A172 (cell line): ENCODE results near the gene RNF213. TPM values are rescaled to one million over a fixed set of nuclear protein-coding genes. Genes with fewer than 3 reads are reported as not detected.

Source experiments
- DNase-seq: peaks from one replicate; pipeline ENCODE4 v3.0.0-alpha.2; 2015; ENCODE audit warnings: low spot score
- total RNA-seq: library from RNA; depleted of rRNA; stranded (reverse); fragments of >200 nt; shearing (Covaris generic); gene quantifications from 2 replicates; pipeline ENCODE4 v1.2.3, GENCODE V29; 2014

Gene RNF213
- total RNA-seq, 1 experiment from 2014 or later: 66.2 TPM

DNA sequence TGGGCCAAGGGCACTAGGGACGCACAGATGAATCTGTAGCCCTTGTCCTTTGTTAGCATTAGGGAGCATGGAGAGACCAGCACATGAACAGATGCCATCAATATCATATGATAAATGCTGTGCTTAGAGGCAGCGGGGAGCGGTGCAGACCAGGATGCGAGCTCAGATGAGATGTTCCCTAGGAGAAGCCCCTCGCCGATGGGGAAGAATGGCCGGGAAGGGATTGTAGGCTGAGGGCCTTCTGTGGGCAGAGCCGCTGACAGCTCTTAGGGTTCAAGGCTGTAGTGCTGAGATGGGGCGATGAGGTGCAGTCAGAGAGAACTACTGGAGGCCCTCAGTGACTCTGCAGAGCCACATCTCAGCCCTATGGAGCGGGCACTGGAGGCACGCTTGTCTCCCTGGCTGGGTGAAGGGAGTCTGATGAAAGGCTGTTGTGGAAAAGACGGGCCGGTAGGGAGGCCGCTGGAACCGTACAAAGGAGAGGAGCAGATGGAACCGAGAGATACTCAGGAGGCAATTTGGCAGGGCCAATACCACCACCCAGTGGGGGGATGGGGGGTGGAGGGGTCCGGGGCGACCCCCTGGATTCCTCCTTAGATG is 88.0 kb downstream of the RNF213 start:
- no peak for DNase-seq

DNA sequence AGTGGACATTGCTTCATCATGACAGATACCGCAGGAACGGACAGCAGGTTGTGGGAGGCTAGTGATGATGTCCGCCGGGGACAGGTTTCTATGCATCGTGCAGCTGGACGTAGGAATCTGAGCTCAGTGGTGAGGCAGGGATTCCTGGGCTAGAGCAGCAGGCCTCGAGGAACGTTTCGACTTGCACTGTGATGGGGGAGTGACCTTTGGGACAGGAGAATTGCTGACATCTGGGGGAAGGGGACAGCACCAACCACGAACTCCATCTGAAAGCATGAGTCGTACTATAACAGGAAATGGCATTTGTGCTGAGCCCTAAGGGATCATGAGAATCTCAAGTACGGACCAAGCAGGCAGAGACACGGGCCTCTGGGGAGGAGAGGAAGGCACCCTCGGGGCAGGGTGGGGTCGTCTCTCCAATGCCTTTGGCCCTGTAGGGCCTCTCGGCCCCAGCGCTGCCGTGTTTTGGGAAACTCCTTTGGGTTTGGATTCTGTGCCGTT is 88.5 kb downstream of the RNF213 start:
- DNase-seq: peak; percentile 65

DNA sequence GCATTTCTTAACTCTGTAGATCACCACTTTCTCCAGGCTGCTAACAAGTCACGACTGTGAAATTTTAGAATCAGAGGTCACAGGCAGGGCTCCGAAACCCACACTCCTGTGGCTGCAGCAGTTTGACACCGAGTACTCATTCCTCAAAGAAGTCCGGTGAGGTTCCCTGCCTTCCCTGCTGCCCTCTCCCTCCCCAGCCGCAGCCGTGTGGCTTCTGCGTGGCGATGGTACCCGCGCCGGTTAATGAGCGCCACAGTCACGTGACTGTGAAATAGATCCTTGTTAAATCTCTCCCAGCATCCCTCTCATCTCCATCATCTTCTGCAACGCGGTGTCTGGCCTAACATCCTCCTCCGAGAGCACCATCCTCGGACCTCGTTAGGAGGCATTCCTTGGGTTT is 89.1 kb downstream of the RNF213 start:
- DNase-seq: no peak

DNA sequence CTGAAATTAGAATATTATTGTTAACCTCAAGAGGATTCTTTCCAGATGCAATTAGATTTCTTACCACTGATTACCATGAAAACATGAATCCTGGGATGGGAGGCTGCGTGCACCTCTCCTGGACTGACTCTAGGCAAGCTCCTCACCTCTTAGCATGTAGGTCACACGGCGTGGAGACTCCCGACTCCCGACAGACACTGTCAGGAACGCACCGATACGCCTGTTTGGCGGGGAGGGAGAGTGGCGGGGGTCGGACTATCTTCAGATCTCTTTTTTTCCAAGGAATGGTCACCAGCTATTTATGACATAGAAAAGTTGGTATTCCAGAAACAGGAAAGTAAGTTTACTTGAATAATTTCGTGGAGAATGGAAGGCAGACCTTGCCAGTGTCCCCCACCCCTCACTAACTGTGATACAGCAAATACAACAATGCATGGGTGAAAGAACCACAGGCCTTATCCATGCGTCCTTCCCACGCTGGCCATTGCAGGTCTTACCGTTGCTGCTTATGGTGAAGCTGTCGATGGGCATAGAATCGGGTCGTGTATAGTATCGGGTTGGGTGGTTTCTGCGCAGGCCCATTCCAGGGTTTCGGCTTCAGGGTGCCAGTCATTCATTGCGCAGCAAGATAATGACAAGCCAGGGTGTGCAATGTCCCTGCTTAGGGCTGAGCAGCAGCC is 91.7 kb downstream of the RNF213 start:
- DNase-seq: no peak

DNA sequence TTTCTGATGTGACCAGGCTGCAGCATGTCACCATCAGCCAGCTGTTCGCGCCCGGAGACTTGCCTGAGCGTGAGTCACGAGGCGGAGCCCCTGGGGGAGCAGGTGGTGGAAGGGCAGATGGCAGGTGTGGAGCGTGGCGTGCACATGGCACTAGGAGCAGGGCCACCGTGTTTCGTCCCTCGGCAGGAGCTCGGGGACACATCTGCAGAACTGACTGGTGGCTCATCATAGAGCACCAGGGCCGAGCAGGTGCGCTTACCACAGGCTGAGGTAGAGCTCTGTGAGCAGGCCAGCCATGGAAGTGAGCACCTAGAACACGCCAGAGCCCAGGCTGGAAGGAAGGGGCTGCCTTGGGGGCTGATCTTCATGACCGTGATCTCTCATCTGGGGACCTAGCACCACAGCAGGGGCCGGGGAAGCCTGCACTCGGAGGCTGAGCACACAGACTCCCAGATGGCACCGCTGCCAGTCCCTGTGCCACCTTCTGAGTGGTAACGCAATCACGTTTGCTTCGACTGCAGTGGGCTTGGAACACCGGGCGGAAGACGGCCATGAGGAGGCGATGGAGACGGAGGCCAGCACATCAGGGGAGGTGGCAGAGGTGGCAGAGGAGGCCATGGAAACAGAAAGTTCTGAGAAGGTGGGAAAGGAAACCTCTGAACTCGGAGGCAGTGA is 92.5 kb downstream of the RNF213 start:
- DNase-seq: no peak

DNA sequence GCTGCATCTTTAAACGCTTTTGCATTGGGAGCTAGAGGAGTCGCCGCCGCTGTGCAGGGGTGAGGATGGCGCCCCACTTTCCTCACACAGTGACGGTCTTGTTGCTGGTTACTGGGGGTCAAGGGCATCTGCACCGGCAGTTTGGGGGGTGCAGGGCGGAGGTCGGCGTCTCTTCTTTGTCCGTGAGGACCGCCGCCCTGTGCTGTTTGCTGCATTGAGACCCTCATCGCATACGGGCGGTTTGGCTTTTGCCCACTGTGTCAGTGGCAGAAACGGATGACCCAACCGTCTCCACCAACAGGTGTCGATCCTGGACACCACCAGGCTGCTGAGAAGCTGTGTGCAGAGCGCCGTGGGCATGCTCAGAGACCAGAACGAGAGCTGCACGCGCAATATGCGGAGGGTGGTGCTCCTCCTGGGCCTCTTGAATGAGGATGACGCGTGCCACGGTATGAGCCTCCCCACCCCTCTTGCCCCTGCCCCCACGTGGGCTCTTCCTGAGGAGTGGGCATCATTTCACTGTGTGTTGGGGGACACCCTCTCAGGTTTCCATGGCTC is 93.1 kb downstream of the RNF213 start:
- no peak for DNase-seq

DNA sequence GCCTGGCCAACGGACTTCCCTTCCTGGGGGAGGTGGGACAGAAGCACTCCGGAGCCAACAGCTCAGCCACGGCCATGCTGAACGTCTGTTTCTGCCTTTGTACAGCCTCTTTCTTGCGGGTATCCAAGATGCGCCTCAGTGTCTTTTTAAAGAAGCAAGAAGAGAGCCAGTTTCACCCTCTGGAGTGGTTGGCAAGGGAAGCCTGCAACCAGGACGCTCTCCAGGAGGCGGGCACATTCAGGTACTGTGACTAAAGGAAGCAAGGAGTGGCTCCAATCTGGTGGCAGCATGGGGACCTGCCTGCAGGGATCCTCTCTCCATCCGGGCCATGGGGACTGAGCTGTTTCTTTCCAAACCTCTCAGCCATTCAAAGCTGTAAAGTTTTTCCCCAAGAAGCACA is 93.7 kb downstream of the RNF213 start:
- no peak for DNase-seq

DNA sequence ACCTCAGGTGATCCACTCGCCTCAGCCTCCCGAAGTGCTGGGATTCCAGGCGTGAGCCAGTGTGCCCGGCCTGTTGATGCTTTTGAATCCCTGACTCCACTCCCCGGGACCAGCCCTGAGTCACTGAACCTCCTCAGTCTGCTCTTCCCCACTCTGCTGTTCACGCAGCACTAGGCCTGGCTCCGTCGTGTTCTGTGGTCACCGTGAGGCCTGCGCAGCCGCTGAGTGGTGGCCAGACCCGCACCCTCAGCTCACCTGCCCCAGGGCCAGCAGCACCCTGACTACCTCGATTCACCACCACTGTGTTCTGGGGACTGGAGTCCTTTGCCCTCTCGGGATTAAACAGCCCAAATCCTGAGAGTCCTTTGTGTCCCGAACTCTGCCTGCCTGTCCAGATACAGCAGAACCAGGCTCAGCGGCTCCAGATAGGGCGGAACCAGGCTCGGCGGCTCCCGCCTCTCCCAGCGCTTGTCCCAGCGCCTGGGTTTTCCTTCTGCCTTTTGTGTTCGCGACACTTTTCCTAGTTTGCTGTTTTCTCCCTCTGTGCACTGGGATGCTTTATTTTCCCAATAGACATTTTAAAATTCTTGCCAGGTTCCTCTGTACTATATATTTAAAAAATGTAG is 95.7 kb downstream of the RNF213 start:
- no peak for DNase-seq

DNA sequence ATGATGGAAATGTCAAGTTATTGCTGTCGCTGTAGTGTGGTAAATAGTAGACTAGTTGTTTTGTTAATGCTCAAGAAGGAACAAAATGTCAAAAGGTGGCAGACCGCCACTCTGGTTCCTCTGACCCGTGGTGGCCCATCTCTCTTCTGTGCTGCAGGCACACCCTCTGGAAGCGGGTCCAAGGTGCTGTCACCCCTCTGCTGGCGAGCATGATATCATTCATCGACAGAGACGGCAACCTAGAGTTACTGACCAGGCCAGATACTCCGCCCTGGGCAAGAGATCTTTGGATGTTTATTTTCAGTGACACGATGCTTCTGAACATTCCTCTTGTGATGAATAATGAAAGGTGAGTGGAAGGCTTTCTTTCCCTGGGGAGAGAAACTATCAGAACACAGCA is 97.5 kb downstream of the RNF213 start:
- DNase-seq: no peak

DNA sequence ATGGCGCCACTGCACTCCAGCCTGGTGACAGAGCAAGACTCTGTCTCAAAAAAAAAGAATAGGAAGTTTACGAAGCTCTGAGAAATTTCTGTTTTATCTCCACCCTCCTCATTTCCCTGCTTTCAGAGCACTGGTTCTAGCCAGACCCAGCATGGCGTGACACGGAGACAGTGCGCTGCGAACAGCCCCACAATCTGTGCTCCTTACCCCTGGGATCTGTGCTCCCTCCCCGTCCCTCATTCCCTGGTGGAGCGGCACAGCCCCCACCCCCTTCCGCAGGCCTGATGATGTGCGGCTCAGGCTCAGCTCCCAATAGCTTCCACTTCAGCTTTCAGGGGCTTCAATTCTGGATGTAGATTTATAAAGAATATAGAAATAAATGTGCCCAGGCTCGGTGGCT is 98.2 kb downstream of the RNF213 start:
- no peak for DNase-seq

DNA sequence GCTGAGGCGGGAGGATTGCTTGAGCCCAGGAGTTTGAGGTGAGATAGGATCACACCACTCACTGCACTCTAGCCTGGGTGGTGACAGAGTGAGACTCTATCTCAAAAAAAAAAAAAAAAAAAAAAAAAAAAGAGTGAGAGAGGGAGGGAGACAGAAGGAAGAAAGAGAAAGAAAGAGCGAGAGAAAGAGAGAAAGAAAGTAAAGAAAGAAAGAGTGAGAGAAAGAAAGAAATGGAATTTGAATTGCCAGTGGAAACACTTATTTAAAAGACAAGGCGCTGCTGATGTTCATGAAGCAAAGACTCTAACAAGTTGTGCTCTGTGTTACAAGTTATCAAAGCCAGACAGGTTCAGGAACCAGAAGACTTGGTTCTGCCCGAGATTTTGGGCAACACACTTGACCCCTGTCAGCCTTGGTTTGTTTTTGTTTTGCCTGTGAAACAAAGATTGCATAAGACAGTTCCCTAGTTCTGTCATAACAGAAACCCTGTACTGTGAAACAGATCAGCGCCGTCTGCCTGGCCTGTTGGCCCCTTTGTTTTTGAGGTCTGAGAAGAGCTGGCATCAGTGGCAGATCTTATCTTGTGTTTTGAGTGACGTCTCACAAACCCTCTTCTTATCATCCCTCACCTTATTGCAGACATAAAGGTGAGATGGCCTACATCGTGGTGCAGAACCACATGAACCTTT is 98.9 kb downstream of the RNF213 start:
- no peak for DNase-seq

DNA sequence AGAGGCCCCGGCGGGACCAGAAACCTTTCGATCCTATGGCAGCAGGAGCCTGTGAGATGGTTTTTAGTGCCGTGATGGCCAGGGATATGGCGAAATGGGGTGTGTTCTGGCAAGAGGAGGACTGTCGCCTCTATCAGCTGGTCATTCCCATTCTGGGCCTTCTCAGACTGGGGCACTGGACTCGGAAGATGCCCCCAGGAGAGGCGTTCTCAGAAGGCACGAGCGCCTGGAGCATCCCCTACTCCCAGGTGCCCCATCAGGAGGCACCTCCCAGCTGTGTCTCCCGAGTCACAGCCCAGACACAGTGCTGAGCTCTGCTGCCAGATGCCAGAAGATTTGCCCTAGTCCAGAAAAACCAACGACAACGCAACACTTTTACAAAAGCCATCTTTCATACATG is 99.7 kb downstream of the RNF213 start:
- no peak for DNase-seq

DNA sequence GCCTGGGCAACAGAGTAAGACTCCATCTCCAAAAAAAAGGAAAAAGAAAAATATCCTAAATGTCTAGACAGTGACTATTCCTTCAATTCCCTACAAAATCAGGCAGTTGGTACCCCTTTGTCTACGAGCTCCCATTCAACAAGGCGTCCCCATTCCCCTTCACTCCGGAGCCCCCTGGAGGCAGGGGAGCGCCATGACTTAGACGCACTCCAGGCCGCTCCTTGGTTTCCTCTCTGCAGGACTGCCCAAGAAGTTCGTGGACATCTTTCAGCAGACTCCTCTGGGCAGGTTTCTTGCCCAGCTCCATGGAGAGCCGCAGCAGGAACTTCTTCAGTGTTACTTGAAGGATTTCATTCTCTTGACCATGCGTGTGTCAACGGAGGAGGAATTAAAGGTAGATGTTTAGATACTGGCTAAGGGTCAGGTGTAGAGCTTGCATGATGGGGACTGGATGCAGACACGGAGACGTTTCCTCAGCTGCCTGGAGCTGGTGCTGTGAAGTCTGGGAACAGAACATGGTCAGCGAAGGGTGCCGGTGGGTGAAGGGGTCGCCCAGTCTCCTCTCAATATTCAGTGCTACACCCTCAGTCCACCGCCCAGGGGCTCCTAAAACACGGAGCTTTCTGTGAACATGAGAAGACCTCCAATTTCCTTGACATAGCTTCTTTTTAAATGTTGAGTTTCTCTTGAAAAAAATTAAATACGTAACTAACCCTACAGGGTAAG is 101.0 kb downstream of the RNF213 start:
- no peak for DNase-seq

DNA sequence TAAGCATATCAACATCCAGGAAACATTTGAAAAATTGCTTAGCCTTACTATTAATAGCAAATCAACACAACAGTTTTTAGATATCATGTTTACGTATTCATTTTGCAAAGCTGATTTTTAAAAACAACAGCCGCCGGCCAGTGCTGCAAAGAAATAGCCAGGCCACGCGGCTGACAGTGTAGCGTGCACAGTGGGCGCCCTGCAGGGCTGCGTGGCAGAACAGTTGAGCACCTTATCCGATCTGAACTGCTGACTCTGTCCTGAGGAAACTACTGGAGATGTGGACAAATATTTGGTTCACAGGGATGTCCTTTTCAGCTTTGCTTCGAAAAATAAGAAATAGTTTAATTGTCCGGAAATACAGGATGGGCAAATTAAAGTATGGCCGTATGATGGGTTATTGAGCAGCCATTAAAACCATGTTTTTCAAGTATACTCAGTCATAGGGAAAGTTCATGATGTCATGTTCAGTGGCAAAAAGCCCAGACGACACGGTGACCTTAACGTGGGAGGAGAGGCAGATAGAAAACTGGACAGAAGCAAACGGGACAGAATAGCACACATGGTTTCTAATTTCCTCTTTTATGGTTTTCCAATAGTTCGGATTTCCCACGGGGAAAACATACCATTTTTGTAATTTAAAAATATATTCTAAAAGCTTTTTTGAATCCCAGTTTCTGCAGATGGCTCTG is 101.9 kb downstream of the RNF213 start:
- no peak for DNase-seq

DNA sequence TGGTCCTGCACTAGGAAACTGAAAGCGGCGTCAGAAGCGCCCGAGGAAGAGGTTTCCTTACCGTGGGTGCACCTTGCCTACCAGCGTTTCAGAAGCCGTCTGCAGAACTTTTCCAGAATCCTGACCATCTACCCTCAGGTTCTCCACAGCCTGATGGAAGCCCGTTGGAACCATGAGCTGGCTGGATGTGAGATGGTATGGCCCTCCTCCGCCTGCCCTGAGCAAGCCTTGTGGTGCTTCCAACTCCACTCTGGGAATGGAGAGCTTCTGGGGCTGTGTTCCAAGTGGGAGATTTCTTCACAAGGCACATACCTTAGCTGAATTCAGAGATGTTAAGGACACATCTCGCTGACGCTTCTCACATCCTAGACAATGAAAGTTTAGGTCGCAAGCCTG is 102.5 kb downstream of the RNF213 start:
- DNase-seq: no peak

DNA sequence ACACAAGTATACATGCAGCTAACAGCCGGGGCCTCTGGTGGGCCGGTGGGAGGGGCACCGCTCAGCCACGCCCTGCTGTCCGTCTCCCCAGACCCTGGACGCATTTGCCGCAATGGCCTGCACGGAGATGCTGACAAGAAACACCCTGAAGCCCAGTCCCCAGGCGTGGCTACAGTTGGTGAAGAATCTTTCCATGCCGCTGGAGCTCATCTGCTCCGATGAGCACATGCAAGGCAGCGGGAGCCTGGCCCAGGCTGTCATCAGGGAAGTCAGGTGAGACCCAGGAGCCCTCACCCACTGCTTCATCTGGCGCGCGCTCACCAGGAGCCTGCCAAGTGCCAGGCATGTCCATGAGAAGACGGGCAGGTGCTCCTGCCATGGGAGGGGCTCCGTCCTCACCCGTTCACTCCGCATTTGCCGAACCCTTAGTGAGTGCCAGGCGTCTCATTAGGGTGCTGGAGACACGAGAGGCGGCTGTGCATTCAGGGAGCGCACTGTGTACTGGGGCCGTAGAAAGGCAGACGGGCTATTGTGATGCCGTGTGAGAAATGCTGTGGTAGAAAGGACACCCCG is 103.0 kb downstream of the RNF213 start:
- DNase-seq: no peak

DNA sequence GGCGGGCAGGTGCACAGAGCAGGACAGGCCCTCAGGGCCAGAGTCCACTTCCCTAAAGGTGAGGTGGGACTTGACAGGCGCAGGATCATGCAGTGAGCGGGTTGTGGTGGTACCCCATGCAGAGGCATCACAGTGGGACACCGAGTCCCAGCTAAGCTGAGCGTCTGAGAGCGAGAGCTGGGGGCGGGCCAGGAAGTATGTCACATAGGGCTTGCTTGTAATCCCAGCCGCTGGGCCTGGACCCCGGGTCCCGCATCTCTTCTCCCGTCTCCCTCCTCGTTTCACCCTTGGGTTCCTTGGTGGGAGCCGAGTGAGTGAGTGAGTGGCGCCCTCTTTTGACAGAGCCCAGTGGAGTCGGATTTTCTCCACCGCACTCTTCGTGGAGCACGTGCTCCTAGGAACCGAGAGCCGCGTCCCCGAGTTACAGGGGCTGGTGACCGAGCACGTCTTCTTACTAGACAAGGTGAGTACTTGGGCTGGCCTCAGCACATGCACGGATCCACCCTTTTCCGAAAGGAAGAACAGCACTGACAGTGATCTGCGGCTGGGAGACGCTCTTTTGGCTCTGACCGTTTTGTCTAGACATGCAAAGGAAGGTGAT is 103.5 kb downstream of the RNF213 start:
- no peak for DNase-seq

DNA sequence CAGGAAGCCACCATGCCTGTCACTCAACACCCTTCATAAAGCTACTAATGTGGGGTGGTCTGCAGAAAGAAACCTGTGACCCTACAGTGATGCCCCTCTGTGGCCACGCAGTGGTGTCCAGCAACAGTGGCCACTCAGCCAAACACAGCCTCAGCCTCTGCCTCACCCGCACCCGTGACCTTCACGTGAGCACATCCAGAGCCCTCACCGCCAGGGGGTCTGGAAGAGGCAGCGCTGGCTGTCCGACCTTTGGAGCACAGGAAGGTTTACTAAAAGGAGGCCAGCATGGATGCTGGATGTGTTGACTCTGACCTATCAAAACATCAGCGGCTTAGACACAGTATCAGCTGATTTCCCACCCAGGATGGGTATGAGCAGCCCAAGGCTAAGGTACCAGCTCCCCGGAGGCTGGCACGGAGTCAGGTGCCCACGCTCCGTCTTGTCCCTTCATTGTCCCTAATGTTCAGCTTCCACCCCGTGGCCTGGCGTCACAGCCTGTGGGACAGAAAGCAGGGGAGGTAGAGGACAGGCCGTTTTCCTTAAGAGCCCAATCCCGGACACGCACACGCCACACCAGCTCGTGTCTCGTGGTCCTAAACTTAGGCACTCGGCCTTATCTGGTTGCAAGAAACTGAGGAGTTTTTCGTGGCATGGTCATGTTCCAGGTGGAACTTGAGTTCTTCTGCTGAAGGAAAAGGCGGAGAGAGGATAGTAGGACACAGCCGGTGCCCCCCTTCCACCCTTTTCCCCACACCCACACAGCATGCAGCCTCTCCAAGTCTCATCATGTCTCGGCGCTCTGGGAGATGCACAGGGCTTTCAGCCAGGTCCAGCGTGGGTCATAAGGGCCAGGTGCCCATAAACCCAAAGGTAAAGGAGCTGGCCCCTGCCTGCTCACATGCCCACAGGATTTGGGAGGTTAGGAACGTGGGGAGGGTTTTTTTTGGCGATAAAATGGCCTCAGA is 104.6 kb downstream of the RNF213 start:
- no peak for DNase-seq

DNA sequence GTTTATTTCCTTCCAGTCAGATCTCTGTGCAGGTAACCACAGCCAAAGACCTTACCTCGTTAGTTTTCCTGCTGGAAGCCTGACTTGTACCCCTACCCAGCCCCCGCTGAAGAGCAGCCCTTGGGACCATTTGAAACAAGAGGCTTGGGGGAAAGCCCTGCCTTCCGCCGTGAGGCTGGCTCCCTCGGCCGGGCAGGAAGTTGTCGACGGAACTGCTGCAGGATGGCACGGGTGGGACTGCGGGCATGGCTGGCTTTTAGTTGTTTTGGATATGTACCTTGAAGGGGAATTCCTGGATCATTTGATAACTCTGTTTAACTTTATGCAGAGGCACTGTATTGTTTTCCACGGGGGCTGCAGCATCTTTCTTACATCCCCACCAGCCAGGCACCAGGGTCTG is 105.3 kb downstream of the RNF213 start:
- DNase-seq: no peak
